Activated CD4-positive, alpha-beta T cell treated with anti-CD3 and anti-CD28 coated beads, Interleukin-2, Interleukin-4, amounts not matched to agents 100 ng/mL and 50 ng/mL, durations not matched to agents 16 hours and 8 hours (primary cell): ENCODE results near the gene TMEM9B.
"Not testable (repeated sequence)": the region's sequence is repeated elsewhere in the genome, so short reads cannot be mapped to it uniquely, and the experiment has no call there.

Experiments
- DNase-seq: peaks from one replicate; pipeline ENCODE4 v3.0.0-alpha.2; 2020; ENCODE audit warnings: low spot score

Gene TMEM9B

DNA sequence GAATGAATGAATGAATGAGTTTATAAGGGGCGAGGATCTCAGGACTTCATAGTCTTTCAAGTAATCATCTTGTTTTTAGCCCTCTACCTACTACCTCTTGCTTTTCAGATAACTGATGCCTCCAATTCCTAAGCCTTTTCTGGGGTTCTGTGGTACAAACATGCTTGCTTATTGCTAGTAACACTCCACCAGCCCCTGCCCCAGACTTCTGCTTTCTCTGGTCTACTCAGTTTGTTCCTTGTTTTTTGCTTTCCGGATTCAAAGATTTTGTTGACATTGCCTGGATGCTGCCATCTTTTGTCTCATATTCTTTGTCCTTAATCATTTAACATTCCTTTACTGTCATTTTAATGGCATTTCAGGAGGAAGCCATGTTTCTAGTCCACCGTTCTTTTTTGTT is 8.9 kb upstream of the TMEM9B start:
- DNase-seq: no peak

DNA sequence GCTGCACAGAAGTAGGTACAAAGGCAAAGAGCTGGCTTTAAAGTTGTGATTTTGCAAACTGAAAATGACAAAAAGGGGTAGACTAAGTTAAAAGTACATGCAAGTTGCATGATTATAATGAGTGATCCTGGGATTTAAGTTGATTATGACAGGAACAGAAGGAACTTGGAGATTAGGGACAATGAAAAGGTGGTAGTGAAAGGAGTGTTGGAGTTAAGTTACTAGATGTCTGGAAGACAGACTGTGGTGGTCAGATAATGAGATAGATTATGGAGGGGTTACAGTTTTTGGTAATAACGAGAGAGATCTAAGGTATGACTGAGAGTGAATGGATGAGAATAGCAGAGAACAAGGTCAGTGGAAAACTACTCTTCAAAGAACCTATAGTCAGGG is 7.7 kb upstream of the TMEM9B start:
- no peak for DNase-seq

DNA sequence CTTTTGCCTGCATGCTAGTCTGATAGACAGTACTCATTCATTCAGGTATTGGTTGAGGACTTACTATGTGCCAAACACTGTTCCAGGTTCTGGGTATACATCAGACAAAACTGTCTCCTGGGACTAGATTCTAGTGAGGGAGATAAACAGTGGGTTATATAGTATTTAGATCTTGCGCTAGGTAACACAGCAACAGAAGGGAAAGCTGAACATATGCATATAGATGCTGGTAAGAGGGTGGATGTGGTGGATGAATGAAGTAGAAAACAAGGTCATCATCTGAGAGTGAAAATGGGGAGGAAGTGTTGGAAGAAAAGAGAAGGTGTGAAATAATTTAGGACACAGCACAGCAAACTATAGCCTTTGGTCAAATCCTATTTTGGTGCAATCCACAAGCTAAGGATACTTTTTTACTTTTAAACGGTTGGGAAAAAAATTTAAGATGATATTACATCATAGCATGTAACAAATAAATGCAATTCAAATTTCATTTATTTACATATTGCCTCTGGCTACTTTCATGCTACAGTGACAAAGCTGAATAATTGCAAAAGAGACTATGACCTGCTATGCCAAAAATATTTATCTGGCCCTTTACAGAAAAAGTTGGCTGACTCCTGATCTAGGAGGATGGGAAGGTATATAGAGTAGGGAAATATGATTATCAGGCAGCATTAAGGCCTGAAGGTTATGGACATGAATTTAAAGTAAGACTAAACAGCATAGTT is 7.1 kb upstream of the TMEM9B start:
- DNase-seq: no peak

DNA sequence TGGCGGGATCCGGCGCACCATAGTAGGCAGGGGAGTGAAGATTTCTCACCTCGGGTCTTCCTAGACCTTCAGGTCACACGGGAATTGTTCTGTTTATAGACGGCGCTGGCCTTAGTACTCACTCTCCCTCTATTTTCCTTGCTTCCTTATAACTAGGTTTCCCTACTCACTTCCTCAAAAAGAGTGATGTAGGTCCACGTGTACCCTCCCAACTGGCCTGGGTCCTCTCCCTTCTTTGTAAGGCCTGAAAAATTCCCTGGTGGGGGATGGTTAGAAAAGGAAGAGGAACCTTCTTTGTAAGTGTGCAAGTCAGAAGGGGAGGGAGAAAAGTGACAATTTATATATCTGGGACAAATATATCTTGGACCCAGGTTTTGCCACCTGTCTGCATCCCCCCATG is 2.9 kb upstream of the TMEM9B start:
- DNase-seq: no peak

DNA sequence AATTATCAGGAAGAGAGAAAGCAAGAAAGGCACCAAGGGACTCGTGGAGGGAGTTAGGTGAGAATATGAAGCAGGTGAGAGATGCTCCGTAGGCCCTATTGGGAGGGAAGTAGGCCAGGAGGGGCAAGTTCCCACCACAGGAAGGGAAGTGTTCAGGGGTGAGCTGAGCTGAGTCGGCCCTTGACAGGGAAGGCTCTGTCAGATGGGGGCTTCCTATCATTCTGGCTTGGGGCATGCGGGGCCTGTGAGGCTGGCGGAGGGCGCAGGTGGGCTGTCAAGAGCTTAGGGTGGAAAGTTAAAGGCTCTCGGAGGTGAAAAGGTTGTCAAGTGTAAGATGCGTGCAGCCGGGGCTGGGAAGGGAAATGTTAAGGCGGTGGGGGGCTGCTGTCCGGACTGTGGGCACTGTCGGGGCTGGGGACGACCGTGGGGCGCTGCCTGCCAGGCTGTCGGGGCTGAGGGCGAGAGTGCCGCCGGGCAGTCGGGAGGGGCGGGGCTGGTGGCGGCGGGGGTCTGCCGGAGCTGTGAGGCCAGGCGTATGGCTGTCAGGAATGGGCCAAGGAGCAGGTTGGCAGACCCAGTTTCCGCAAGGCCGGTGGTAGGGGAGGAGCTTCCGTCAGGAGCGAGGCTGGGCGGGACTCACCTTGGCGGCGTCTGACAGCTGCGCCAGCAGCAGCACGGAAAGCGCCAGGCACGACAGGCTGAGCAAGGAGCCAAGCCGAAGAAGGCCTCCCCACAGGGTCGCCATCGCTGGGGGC is 496 bp downstream of the TMEM9B start:
- peak; percentile 84 for DNase-seq

DNA sequence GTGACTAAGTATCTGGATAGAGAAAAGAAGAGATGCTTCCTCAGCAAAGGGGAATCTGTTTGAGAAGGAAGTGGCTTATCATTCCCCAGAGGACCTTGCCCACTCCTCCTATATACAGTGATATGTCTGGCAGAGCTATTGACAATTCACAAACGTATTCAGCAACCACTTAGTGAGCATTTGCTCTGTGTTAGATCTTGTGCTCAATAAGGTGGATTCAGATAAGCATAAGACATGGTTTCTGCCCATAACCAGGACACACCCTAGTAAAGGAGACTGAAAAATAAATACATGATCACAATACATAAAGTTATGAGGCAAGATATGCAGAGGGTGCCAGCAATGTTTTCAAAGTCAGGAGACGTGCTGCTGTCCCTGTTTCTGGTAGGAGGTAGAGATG is 1.4 kb downstream of the TMEM9B start:
- DNase-seq: no peak

DNA sequence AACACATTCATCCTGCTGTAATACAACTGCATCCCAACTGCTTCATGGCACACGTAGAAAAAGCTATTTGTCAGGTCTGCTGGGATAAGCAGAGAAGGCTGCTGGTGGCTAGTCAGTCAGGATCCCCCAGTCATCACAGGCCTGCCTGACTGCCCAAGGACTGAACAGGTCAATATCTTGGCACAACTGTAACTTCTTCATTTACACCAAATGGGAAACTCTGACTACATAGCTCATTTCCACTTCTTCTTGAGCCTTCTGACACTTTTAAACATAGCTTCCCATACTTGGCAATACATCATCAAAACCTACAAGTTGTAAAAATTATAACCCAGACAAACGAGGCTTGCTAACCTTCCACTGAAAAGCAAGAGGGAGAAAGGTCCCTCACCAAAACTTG is 2.8 kb downstream of the TMEM9B start:
- no peak for DNase-seq

DNA sequence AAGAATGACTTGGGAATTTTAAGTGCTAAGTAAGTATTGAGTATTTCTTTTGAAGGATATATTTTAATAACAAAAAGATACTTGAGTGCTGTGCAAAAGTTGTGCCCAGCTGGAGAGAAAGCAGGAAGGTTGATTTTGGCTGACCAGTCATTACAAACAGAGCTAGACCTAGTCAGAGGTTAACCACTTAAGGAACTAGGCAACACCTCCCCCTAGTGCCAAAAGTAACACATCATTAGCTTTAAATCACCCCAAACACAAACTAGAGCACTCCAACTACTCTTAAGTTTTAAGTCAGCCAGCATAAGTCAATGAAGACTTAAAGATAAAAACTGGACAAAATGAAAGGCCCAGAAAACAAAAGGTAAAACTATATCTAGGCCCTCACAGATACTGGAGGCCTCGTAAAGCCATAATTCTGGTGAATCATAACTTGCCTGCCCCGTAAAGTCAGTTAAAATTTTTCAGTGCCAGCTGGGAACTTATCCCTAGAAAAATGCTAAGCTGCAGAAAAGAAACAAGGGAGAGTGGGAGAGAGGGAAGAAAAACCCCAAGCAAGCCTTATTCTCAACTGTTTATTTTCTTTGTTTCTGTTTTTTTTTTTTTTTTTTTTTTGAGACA is 4.6 kb downstream of the TMEM9B start:
- peak; percentile 74 for DNase-seq

DNA sequence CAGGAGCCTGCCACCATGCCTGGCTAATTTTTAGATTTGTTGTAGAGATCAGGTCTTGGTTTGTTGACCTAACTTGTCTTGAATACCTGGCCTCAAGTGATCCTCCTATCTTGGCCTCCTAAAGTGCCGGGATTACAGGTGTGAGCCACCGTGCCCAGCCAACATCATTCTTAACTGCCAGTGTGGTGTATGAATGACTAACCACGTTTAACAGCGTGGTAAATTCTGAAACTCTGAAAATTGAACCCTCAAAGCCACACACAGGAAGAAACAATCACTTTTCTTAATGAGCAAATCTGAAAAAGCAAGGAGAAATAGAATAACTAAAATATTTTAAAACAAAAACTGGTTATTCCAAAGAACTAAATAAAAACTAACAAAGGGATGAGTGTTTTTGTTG is 7.4 kb downstream of the TMEM9B start:
- DNase-seq: peak; percentile 54

DNA sequence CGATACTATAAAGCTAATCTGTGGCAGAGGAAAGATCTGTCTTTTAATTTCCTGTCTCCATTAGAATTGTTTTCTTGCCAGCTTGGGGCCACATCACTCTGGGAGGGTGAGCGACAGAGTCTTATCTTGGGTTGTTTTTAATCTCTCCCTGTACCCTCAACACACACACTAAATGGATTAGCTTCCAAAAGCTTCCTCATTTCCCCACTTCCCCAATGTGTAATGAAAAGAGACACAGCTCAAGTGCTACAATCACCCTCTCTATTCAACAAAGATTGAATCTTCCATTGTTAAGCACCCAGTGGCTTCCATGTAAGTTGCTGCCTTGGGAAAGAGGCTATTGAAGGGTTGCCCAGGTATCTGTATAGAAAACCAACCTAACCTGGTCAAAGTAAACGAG is 15.4 kb downstream of the TMEM9B start:
- DNase-seq: no peak

DNA sequence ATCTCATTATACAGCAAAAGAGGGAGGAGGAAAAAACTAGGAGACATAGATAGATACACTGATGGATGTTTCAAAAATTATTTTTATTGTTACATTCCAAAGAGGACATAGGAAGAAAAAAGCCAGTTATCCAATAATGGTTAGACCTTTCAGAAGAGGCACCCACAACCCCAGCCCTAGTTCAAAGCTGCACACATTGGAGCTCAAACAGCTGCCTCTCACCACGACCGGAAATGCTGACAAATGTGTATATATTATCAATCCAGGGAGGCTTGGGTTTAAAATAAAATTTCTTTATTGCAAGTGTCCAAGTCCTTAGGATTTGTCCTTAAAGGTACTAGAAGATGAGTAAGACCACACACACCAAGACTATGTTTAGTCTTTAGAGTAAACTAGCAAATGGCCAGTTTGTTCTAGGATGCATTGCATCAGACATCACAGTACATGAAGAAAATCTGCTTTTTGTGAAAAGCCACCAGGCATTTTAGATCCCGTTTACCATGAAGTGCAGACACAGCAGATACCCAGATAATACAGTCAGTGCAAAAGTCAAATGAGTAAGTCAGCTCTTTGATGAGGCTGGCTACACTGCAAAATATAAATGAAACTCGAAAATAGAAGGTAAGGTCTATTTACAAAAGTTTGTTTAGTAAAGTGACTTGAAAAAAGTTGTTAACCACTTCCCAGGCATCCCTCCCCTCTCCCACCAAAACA is 16.9 kb downstream of the TMEM9B start:
- no peak for DNase-seq

DNA sequence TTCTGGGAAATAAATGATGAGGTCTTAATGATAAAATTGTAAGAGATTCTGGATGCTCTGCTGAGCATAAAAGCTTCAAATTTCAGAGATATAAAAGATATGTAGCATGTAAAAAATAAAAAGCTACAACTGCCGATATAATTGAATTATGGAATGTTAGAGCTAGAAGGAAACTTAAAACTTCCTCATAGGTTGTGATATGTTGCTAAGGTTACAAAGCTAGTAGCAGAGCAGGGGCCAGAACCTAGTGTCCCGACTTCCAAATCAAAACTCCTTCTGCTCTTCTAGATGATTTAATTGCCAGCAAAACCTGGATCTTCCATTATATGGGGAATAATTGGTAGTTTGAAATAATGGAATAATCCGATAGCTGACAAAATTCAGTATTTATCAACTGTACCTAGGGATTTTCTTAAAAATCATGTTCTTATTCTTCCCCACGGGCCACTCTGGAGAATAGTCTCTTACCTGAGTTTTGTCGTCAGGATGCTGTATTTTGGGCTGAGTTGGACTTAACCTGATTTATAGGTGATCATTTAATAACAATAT is 21.6 kb downstream of the TMEM9B start, which contains the start of gene ASCL3:
Gene ASCL3 (minus strand): TSS at position 499 of the 549 bp plus-strand sequence. CDS start 4,855 bp downstream, outside the sequence.
- no peak for DNase-seq

DNA sequence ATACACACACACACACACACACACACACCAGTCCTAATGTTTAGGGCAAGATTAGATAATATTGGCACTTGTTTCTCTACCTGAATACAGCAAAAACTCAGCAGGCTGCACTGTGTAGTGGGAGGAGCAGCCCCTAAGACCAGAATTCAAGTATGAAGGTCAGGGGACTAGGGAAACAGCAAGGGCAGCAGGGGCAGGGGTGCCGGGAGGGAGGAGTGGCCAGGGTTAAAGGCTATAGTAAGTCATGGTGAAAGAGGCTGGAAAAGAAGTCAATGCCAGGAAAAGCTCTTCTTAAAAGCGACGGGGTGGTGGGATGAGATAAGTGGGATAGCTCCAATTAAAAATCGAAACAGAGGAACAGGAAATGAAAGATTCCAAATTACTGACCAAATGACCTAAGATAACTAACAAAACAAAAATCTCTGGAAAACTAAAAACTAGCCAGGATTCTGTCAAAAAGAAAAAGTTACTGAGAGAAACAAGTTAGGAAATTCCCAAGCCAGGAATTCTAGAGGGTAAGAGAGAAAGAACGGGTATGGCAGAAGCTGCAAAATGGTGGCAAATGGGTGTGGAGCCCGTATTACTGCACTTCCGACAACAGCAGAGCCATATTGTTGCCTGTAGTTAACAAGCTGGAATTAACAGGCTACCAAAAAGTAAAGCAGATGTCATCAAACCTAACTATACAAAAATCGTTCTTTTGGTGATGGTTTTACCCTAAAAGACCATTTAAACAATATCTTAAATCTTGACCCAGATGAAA is 22.7 kb downstream of the TMEM9B start:
- no peak for DNase-seq

DNA sequence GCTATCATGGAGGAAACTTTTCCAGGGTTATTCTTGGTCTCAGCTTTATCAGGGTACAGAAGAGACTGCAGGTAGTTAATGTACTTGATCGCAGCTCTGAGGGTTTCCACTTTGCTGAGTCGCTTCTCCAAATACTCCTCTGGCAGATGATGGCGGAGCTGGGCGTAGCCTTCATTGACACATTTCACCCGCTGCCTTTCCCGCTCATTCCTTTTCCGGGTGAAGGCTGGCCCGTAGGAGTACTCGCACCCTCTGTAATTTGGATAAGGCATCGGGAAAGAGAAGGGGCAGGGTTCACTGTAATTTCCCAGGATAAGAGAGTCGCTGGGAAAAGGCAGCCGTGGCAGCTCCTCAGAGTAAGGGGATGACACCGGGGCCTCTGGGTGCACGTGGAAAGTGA is 26.6 kb downstream of the TMEM9B start:
- DNase-seq: no peak

DNA sequence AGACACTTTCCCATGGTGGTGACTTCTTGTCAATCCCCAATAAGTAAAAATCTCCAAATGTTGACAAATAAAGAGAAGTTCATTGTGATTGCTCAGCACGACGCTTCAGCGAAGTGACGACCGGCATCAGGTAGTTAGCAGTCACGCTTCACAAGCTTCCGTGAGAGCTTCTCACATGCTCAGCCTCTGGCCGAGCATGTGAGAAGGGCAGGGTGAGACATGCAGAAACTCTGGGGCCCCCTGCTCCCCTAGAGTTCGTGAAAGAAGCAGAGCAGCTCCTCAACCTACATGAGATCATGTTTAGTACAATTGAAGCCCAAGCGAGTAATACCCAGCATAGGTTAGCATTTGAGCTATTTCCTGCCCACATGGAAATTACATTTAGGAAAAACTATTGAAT is 27.1 kb downstream of the TMEM9B start:
- DNase-seq: no peak

DNA sequence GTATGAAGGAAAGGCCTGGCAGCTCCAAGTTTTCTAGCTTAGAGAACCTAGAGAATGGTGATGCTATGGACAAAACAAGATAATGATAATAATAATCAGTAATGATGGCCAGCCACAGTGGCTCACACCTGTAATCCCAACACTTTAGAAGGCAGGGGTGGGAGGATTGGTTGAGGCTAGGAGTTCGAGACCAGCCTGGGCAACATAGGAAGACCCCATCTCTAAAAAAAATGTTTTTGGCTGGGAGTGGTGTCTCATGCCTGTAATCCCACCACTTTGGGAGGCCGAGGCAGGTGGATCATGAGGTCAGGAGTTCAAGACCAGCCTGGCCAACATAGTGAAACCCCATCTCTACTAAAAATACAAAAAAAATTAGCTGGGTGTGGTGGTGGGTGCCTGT is 28.5 kb downstream of the TMEM9B start:
- DNase-seq: not testable (repeated sequence)

DNA sequence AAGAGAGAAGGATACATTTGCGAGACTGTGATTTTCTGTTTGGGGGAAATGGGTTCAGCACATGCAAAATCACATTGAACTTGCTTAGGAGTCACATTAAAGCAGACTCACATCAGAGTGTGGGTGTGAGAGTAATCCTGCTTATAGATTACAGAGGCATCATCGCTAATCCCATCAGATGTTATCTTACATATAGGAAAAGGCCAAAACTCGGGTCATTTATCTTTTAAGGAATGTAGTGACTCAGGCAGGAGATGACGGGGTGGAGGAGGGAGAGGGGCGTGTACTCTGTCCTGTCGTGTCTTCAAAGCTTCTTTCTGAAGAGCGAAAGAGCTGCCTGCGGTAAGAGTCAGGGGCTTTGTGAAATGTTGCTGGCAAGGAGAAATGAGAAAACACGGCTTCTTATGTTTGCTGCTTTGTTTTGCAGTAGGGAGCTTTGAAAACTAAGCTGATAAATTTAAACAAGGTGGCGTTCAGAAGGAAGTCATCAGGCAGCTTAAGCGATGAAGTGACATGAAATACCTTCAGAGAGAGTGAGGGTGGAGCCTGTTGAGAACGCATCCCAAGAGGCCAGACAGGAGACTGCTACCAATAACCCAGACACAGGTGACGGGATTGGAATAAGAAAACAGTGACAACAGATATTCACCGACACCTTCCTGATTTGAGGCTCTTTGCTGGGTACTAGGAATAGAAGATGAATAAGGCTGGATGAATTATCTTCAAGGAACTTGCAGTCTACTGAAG is 29.3 kb downstream of the TMEM9B start:
- no peak for DNase-seq

DNA sequence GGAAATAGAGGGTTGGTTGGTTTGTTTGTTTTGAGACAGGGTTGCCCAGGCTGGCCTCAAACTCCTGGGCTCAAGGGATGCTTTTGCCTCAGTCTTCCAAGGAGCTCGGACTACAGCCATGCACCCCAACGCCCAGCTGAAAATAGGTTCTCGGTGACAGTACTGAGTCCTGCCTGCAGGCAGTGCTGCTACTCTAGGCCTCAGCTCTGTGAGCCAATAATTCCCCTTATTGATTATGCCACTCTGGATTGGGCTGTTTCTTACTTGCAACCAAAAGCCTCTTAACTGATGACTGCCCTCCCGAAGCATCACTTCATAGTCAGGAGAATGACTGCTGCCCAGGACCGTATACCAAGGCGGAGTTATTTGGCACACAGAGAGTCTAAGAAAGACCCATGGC is 30.3 kb downstream of the TMEM9B start:
- DNase-seq: no peak

DNA sequence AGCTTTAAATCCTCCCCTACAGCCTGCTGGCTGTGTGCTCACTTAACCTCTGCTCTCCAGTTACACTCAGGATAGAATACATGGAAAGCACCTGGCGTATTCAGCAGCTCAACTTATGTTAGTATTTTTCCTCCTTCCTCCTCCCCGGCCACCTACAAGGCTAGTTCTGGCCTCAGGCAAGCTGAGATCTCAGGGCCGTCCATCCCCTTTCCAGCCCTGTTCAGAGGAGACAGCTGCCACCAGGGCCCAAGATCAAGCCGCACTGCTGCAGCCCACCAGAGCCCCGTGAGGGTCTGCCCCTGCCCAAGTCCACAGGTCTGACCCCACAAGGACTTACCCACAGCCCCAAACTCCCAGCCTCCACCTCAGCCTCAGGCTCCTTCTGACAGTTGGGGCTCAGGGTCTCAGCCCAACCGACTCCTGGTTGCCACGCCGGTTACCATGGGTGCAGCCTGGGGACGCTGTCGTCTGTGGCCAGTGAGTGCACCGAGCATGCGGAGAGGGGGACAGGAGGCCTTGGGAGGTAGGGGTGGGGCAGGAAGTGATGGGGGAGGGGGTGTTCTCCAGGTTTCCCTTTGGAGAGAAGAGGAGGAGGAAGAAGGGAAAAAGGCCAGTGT is 31.6 kb downstream of the TMEM9B start, which contains the start of gene C11orf16:
Gene C11orf16 (minus strand): TSS at position 384 of the 617 bp plus-strand sequence. CDS start 639 bp downstream, outside the sequence.
- DNase-seq: no peak
